Body of pancreas (tissue), 4 donors: ENCODE measurements around the gene FAT2. TPM values are rescaled to one million over a fixed set of nuclear protein-coding genes. Genes with fewer than 3 reads are reported as not detected.
A peak's percentile ranks its signal among the peaks of the same experiment; 100 is the strongest.

Experiments
- ATAC-seq: fragments of 150-250 bp; one replicate; pipeline ENCODE4 v1.9.1; 2016
- DNase-seq, 4 donors: peaks; one replicate each; pipeline ENCODE4 v3.0.0-alpha.2; 2019
- H3K27ac ChIP-seq, 4 donors: fragments of 200-600 bp; sonication (generic); 1 replicate in 3 of 4; 2 replicates in 1 of 4; pipeline versions ENCODE4 v1.5.1 to v1.6.1; 2016 to 2019; ENCODE audit warnings: mild to moderate bottlenecking in 1 of 4, mixed read lengths in 1 of 4, moderate library complexity in 1 of 4
- H3K27me3 ChIP-seq, 2 donors: fragments of 200-600 bp; sonication (generic); one replicate each; pipeline ENCODE4 v1.6.0; 2016; ENCODE audit warnings: mild to moderate bottlenecking in 1 of 2
- H3K36me3 ChIP-seq, 2 donors: fragments of 200-600 bp; sonication (generic); replicated peaks in 1 of 2; 2 replicates each; pipeline ENCODE4 v1.5.1; 2016; ENCODE audit warnings: low read depth in 2 of 2; ENCODE audit not compliant: insufficient read depth in 1 of 2
- H3K4me1 ChIP-seq: fragments of 200-600 bp; sonication (generic); one replicate; pipeline ENCODE4 v1.6.0; 2016
- H3K4me3 ChIP-seq, 2 donors: fragments of 200-600 bp; sonication (generic); 1 replicate in 1 of 2; 2 replicates in 1 of 2; pipeline ENCODE4 v1.5.1; 2016 to 2019
- H3K9me3 ChIP-seq, 3 donors: fragments of 200-600 bp; sonication (generic); 1 replicate in 2 of 3; 2 replicates in 1 of 3; pipeline ENCODE4 v1.5.1; 2016
- POLR2A ChIP-seq, 3 donors: fragments of 450-650 bp; IDR thresholded peaks; one replicate each; pipeline ENCODE4 v1.6.1; 2016; ENCODE audit warnings: antibody characterized with exemption in 3 of 3, mild to moderate bottlenecking in 2 of 3
- WGBS, 2 donors: methylation state at CpG; one replicate each; pipeline ENCODE4 v1.1.5; 2017; 5-methylcytosine and 5-hydroxymethylcytosine counted together
- intact Hi-C: fragments of 100-400 bp; cut with DNase I; formaldehyde crosslinking; loops from one replicate; pipeline ENCODE4 v1.15.1; 2023
- total RNA-seq, 2 donors: library from RNA; depleted of rRNA; stranded (reverse); fragments of >200 nt; gene quantifications; one replicate each; pipeline ENCODE4 v1.1.0, GENCODE V29; 2016
- TF ChIP-seq, protein P1 (sequence below), 7 experiments: fragments of 450-650 bp in 4 of 7; fragments of 200-600 bp in 3 of 7; sonication (generic) in 3 of 7; IDR thresholded peaks; one replicate each; pipeline ENCODE4 v1.5.1; 2016 to 2019; ENCODE audit warnings: antibody characterized with exemption in 7 of 7

FAT2 gene
- total RNA-seq, 2 donors from 2014 or later = not detected

DNA sequence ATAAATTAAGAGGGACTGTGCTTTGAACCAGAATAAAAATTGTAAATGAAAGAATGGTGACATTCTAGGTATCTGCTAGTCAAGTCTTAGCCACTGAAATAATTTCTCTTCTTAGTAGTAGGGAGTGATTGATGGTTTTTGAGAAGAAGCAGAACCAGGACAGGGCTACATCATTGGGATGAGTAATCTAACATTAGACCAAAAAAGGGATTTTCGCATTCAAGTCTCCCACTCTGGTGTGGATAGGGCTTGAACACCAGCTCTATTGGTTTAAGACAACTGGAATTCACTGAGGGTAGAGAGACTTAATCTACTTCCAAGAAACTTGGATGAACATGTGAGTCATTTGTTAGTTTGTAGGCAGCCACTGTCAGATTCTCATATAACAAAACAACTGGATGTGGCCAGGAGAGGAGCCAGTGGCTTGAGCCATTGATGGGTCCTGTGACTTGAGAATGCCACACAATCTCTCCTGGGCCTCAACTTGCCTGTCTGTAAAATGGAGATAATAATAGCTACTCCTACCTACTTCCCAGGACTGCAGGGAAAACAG lies 16.6 kb downstream of the FAT2 start:
- DNase-seq (no peak), ATAC-seq (no peak)
- Histone ChIP-seq H3K9me3 (no peaks in the 10 kb centered on the region), H3K27me3 (no peaks in the 10 kb centered on the region), H3K4me1 (peaks cover 4% of the 10 kb centered on the region), H3K36me3 (no peaks in the 10 kb centered on the region), H3K27ac (no peak overlapping the region), H3K4me3 (no peak overlapping the region)
- TF ChIP-seq POLR2A (IDR thresholded peaks at IDR 0.05) = no peak
- TF ChIP-seq, protein P1, sequence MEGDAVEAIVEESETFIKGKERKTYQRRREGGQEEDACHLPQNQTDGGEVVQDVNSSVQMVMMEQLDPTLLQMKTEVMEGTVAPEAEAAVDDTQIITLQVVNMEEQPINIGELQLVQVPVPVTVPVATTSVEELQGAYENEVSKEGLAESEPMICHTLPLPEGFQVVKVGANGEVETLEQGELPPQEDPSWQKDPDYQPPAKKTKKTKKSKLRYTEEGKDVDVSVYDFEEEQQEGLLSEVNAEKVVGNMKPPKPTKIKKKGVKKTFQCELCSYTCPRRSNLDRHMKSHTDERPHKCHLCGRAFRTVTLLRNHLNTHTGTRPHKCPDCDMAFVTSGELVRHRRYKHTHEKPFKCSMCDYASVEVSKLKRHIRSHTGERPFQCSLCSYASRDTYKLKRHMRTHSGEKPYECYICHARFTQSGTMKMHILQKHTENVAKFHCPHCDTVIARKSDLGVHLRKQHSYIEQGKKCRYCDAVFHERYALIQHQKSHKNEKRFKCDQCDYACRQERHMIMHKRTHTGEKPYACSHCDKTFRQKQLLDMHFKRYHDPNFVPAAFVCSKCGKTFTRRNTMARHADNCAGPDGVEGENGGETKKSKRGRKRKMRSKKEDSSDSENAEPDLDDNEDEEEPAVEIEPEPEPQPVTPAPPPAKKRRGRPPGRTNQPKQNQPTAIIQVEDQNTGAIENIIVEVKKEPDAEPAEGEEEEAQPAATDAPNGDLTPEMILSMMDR (IDR thresholded peaks at IDR 0.05) = no peak
- intact Hi-C loops = no loop called here
- WGBS, 2 donors = 78 to 95% methylated on average over 1 of the region's 1 CpG

DNA sequence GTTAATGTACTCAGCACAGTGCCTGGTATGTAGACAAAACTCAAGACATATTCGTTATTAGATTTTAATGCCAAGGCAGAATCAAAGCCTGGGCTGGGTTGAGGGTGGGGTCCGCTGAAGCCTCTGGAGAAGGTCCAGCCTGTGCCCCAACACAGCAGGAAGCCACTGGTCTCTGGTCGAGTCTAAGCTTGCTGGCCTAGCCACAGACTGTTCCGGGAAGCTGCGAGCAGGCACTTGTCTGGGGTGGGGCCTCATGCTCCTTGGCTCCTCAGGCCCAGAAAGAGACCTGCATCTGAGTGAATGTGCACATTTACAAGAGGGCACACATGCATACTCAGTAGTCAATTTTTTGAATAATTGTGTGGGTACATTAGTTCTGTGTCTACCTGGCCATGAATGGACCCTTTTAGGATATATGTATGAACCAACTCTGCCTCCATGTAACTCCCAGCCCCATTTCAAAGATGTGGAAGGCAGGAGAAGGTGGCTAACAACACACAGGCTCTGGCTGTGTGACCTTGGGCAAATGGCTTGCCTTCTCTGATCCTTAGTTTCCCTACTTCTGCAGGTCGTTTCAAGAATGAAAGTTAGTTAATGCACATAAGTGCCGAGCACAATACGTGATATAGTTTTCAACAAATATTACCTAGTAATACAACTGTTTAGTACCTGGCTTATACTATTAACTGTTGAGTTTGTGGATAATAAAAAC lies 18.3 kb downstream of the FAT2 start:
- no peak for ATAC-seq
- H3K4me1 ChIP-seq = peaks cover 4% of the 10 kb centered on the region
- H3K27me3 ChIP-seq = no peaks in the 10 kb centered on the region
- no peak overlapping the region for H3K27ac ChIP-seq
- TF ChIP-seq, protein P1 (IDR thresholded peaks at IDR 0.05) = no peak
- TF ChIP-seq POLR2A (IDR thresholded peaks at IDR 0.05) = no peak
- WGBS, 2 donors = 81 to 86% methylated on average over 8 of the region's 8 CpGs
- no peaks in the 10 kb centered on the region for H3K9me3 ChIP-seq
- H3K36me3 ChIP-seq = no peaks in the 10 kb centered on the region
- no peak for DNase-seq
- H3K4me3 ChIP-seq = no peak overlapping the region
- intact Hi-C loops = no loop called here

DNA sequence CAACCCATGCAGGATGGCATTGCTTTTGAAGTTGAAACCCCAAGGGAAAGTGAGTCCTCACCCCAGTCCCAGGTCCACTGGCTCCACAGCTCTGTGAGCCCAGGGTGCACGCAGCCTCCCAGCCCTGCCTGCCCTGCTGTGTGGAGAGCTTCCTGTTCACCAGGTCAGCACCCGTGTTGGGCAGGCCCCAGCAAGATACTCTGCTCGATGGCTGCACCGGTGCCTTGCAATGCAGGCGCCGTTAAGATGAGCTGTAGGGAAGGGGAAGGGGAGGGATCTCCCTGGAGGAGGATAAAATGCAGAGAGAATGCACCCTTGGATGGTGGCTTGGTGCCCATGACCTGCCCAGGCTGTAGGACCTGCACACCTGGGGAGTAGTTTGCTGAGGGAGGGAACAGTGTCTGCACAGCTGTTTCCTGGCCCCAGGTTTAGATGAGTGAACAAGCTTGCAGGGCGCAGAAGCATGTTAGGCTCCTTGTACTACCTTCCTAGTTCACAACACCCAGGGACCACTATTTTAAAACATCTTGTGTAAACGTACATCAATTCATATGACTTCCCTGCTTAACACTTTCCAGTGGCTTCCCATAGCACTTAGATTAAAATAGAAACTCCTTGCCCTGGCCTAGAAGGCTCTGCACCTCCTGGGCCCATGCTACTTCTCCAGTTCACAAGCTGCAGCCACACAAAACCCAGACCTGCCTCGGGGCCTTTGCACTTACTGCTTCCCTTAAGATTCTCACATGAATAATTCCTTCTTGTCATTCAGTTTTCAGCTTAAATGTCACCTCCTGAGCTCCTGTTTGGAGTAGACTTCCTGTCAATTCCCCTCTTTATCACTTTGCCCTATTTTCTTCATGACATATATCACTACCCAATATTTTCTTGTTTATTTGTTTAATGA lies 19.6 kb downstream of the FAT2 start:
- Histone ChIP-seq H3K9me3 (no peaks in the 10 kb centered on the region), H3K36me3 (no peaks in the 10 kb centered on the region), H3K27ac (no peak overlapping the region), H3K27me3 (no peaks in the 10 kb centered on the region), H3K4me1 (peaks cover 4% of the 10 kb centered on the region), H3K4me3 (no peak overlapping the region)
- intact Hi-C loops = no loop called here
- no peak for TF ChIP-seq POLR2A (IDR thresholded peaks at IDR 0.05)
- WGBS, 2 donors = 56 to 70% methylated on average over 9 of the region's 9 CpGs
- ATAC-seq = no peak
- no peak for DNase-seq

DNA sequence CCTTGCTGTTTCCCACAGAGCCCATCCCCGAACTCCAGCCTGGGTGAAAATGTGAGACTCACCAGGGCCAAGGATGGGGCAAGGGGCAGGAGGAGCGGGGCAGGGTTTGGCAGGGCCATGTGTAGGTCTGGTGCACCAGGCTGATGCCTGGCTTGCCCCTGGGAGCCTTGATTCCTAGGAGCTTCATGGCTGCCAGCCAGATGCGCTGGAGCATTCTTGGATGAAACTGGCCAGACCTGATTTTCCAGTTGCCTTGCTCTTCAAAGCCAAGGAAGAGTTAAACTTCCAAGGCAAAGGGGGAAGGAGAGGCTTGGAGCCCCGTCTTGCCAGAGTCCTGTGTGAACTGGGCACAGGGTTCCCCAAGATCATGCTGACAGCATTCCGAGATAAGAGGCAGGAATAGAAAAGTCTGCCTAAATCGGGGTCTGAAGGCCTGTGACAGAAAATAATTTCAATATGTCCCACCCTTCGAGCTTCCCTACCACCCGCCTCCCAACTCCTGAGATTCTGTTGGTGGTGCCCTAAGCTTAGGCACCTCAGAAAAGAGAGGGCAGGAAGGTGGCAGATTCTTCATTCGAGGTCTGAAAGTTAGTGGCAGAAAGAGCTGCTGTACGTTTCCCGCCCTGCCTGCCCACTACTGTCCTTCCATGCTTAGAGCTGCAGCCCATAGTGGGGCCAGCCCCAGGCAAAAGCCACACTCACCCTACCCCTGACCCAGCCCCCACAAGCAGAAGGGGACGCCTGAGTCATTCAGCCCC lies 20.4 kb downstream of the FAT2 start:
- DNase-seq (peak in 1 of 4 donors; percentile 27), ATAC-seq (no peak)
- no peaks in the 10 kb centered on the region for H3K36me3 ChIP-seq
- no peak for TF ChIP-seq POLR2A (IDR thresholded peaks at IDR 0.05)
- TF ChIP-seq, protein P1 (IDR thresholded peaks at IDR 0.05) = no peak
- no peak overlapping the region for H3K4me3 ChIP-seq
- intact Hi-C loops = no loop called here
- peaks cover 4% of the 10 kb centered on the region for H3K4me1 ChIP-seq
- no peak overlapping the region for H3K27ac ChIP-seq
- 60 to 62% methylated on average over 10 to 12 of the region's 12 CpGs for whole genome bisulfite sequencing, 2 donors
- no peaks in the 10 kb centered on the region for H3K27me3 ChIP-seq
- H3K9me3 ChIP-seq = no peaks in the 10 kb centered on the region
